Activated CD4-positive, alpha-beta T cell treated with anti-CD3 and anti-CD28 coated beads, Interleukin-2, amount 50 U/mL, for 1 hour (primary cell): ENCODE data around the gene ZNF638.
"Not testable (repeated sequence)": the region's sequence is repeated elsewhere in the genome, so short reads cannot be mapped to it uniquely, and the experiment has no call there.

Experiments used
- DNase-seq: peaks from one replicate; pipeline ENCODE4 v3.0.0-alpha.2; 2020

ZNF638 gene

GRCh38 chr2:71402427-71402826 lies 70.8 kb downstream of the ZNF638 start:
- no peak for DNase-seq

- DNase-seq = no peak
Measured at GRCh38 chr2:71409611-71410010, 78.0 kb downstream of the ZNF638 start.

- no peak for DNase-seq
Measured at GRCh38 chr2:71410696-71411095, 79.1 kb downstream of the ZNF638 start.

- DNase-seq = peak; percentile 13
Measured at GRCh38 chr2:71416866-71417265, 85.3 kb downstream of the ZNF638 start.

- DNase-seq = no peak
Measured at GRCh38 chr2:71417300-71418202, 86.0 kb downstream of the ZNF638 start.

DNA sequence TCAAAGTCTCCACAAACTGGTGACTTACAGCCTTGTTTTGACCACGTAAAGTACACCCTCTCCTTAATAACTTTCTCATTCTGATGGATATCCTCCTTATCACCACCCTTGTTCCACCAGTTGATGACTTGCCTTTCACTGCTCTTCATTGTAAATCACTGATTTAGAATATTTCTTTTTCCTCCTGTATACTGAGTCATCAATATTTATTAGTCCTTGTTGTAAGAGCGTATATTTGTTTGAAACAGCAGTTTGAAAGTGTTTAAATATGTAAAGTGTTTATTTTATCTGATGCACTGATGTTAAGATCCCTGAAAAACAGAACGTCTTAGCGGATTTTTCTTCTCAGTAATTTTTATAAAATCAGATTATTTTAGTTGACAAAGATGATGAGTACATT lies 87.6 kb downstream of the ZNF638 start:
- no peak for DNase-seq

- DNase-seq = no peak
Measured at GRCh38 chr2:71419976-71420375, 88.4 kb downstream of the ZNF638 start.

- no peak for DNase-seq
Measured at GRCh38 chr2:71422786-71423185, 91.2 kb downstream of the ZNF638 start.

DNA sequence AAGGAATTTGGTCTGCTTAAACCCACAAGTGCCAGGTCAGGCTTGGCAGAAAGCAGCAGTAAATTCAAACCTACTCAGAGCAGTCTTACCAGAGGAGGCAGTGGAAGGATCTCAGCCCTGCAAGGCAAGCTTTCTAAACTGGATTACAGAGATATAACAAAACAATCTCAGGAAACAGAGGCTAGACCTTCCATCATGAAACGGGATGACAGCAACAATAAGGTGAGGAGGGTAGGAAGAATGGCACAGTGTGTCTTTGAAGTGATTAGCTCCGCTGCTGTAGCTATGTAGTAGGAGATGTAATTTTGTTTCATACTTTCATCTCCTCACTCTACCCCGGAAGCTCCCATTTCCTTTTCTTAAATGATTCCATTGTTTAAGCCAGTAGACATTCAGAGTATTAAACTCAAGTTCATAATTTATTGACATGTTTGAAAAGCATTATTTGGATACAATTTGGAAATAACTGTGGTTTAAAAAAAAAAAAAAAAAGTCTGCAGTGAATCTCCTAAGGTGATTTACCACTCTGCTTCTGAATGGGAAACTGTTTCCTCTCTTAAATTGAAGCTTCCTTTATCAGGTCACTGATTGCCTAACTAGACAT lies 92.3 kb downstream of the ZNF638 start:
- DNase-seq = no peak

- DNase-seq = no peak
Measured at GRCh38 chr2:71426721-71427120, 95.1 kb downstream of the ZNF638 start.

DNA sequence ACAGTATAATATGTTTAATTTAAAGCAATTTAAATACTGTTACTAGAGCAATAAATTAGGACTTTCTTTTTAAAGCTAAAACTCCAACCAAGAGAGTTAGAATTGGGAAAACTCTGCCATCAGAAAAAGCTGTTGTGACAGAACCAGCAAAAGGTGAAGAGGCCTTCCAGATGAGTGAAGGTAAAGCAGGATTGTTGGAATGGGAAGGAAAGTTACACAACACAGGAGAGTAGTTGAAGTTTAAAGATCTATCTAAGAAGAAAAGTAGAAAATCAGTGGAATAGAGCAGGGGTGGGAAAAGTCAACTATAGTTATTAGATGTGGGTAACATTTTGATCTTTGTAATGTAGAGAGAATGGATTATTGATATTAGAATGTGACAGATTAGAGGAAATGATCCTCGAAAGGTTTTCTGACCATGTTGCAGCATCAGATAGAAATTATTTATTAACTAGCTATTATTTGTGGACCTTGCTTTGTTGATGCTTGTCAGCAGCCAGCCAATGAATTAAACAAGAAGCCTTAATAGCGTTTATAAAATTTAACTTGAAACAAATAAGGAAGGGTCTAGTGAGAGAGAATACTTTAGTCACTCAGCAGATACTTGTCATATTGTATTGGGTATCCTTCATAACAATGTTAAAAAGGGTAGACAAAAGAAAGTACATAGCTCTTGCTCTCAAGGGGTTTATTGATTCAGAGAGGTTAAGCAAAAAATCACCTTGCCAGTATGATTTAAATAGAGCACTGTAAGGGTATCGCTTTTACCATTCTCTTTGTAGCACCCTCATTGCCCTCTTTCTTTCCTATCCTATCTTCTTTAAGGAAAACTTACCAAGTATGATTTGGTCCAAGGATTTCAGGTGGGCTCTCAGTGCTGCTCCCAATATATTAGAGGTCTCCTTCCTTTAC lies 97.1 kb downstream of the ZNF638 start:
- no peak for DNase-seq

- DNase-seq = not testable (repeated sequence)
Measured at GRCh38 chr2:71445142-71445541, 113.6 kb downstream of the ZNF638 start.

DNA sequence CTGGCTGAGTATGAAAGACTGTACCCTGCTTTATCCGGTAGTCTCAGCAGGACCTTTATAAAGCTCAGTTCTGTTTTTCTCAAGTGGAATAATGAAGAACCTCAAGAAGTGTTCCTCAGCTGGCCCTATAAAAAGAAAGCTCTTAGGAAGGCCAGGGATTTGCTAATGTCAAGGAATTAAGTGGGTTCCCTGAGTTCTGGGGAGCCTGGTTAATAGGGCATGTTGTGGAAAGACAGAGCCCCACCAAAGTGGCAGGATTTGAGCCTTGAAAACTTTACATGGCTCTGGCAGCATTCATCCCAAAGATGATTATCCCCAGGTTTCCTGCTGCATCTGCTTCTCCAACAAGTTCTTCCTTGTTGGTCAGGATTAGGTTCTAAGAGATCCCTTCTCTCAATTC lies 114.9 kb downstream of the ZNF638 start:
- no peak for DNase-seq

- no peak for DNase-seq
Measured at GRCh38 chr2:71449343-71449742, 117.8 kb downstream of the ZNF638 start.

DNA sequence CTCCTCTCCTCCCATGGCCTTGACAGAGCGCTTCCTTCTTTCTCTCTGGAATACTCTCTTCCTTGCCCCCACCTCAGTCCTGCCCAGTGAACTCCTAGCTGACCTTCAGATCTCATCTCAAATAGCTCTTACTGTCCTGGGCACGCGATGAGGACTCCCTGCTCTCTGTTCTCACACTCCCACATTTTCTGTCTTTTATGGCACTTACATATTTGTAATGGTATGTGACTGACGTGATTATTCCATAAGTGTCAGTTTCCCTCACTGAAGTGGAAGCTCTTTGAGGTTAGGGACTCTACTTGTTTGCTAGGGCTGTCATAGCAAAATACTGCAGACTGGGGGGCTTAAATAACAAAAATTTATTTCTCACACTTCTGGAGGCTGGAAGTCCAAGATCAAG lies 120.1 kb downstream of the ZNF638 start:
- DNase-seq = no peak

GRCh38 chr2:71452565-71452964 lies 121.0 kb downstream of the ZNF638 start:
- DNase-seq = no peak

GRCh38 chr2:71453404-71454220 lies 122.0 kb downstream of the ZNF638 start, which contains the start of gene DYSF:
DYSF (plus strand) TSS chr2:71453561.
- DNase-seq = no peak

DNA sequence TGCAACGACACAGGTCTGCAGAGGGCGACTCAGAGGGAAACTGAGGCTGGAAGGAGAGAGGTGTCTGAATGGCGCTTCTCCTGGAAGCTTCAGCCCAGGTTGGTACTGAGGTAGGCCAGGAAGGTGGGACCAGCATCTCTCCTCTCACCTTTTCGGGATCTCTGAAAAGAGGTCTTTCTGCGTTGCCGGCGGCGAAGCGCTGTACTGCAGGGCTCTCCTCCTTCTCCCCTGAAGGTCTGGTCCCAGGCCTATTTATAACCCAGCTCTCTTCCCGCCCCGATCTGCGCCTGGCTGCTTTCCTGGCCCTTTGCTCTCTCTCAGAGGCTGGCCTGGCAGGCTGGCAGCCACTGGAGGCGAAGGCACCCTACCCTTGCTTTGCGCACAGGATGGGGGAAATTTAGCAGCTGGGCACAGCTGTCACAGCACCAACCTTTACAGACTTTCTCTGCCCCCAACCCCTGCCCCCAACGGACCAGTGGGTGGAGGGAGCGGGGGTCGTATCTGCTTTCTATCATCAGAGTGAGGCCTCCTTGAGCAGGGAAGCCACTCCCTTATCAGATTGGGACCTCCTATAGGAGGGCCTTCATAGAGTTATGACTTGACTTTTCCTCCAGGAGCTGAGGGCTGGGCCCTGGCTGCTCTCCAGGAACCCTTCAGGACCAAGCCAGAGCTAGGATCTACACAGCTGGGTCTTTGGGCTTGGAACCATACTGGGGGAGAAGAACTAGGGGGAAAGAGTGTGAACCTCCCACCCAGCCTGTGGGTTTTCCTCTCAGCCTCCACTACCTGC lies 122.8 kb downstream of the ZNF638 start:
- no peak for DNase-seq

GRCh38 chr2:71455011-71455740 lies 123.6 kb downstream of the ZNF638 start:
- no peak for DNase-seq

DNA sequence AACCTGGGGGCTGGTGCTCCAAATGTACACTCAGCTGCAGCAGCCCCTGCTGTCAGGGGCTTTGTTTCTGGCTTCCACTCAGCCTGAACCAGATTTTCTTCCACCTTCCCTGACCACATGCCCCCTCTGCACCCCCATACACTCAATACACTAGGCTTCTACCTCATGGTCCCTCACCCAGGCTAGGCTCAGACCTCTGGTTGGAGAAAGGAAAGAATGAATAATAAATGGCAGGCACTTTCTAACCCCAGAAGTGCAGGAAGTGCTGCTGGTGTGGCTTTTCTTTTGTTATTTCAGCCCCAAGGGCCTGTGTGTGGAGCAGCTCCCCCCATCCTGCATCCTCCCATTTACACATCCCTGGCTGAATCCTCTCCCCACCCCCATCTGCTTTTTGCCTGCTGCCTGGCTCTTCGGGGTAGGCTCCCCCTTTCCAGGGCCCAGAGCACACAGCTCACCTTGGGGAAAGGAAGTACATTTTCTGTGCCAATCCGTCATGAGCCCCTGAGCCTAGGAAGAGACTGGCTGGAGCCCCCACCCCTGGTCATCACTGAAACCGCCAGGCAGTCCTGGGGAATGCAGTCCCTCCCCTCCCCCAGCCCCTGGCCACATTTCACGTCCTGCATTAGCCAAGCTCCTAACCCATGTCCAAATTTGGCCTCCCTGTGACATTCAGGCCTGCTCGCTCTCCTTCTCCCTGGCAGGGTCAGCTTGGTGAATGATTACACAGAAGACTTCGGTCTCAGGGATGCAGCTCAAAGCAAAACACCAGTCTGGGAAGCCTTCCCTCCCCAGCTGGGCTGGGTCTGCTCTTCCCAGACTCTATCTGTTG lies 124.4 kb downstream of the ZNF638 start:
- DNase-seq = no peak
